Activated naive CD4-positive, alpha-beta T cell treated with anti-CD3 and anti-CD28 coated beads, Interleukin-2, amount 10 ng/mL, durations not matched to agents 7 days and 5 days (primary cell): ENCODE measurements around the gene NARS2.
"Not testable (repeated sequence)": the region's sequence is repeated elsewhere in the genome, so short reads cannot be mapped to it uniquely, and the experiment has no call there.

Experiments used
- CTCF ChIA-PET: fragments of 350-600 bp; sonication (Branson Sonifier 250); formaldehyde crosslinking; loops from one replicate; lab custom pipeline; 2021; ENCODE audit warnings: antibody characterized with exemption; lab: Charles Lee
- DNase-seq: peaks from one replicate; pipeline ENCODE4 v3.0.0-alpha.2; 2020
- H3K27ac Mint-ChIP-seq: one replicate; pipeline ENCODE4 v1.8.0; 2021; ENCODE audit warnings: mild to moderate bottlenecking, moderate library complexity, mixed read lengths
- H3K27me3 Mint-ChIP-seq: one replicate; pipeline ENCODE4 v1.8.0; 2021; ENCODE audit warnings: mild to moderate bottlenecking, mixed read lengths
- H3K36me3 Mint-ChIP-seq: one replicate; pipeline ENCODE4 v1.8.0; 2021; ENCODE audit warnings: mixed read lengths
- H3K4me1 Mint-ChIP-seq: one replicate; pipeline ENCODE4 v1.8.0; 2021; ENCODE audit warnings: mixed read lengths
- H3K4me3 Mint-ChIP-seq: one replicate; pipeline ENCODE4 v1.8.0; 2021; ENCODE audit warnings: mild to moderate bottlenecking, moderate library complexity, mixed read lengths
- H3K9me3 Mint-ChIP-seq: one replicate; pipeline ENCODE4 v1.8.0; 2021; ENCODE audit warnings: mixed read lengths

The NARS2 gene, protein sequence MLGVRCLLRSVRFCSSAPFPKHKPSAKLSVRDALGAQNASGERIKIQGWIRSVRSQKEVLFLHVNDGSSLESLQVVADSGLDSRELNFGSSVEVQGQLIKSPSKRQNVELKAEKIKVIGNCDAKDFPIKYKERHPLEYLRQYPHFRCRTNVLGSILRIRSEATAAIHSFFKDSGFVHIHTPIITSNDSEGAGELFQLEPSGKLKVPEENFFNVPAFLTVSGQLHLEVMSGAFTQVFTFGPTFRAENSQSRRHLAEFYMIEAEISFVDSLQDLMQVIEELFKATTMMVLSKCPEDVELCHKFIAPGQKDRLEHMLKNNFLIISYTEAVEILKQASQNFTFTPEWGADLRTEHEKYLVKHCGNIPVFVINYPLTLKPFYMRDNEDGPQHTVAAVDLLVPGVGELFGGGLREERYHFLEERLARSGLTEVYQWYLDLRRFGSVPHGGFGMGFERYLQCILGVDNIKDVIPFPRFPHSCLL

DNA sequence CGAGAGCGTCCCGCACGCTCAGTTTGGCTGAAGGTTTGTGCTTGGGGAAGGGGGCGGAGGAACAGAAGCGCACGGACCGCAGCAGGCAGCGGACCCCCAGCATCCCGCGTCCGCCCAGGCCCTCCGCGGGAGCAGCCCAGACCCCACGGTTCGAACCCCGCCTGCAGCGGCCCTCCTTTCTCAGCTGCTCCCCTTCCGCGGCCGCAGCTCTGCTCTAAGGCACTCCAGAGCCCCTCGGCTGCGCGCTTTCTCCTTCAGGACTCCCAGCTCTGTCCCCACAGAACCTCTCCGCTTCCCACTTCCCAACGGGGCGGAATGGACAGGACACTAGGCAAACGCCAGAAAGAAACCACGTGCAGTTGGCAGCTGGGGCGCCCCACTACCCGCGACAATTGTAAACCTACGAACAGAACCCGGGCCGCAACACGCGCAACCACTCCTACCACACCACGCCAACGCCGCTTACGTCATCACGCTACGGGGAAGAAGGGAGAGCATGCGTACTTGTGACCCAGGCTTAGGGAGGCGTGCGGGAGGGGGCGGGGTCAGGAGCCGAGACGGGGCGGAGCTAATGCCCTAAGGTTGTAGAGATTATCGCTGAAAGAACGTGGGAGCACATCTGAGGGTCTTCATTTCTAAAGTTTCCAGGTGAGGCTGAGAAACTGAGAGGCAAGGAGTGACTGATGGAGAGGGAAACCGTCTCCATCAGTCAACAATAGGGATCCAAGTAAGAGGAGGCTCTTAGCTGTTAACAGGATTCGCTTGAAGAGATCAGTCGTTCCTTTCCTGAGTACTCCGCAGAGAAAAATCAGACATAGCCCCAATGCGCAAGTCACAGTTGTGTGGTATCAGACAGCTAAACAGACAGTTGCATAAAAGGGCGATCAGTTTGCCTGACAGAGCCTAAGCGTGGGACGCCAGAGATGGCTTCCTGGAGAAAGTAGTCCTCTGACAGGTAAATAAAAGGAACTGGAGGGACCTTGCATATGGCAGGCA, at the start of gene NARS2:
TSS of gene NARS2 (minus strand) at position 479 of the 996 bp plus-strand sequence. CDS start at position 103, 376 bp downstream.
- DNase-seq: peak; percentile 99
- CTCF ChIA-PET: interaction anchor here (0.5 to 4.3 kb wide), 5 partner anchors 10 to 71 kb away, joined by 3 to 34 read pairs (median 4); no protein-coding TSS in a partner anchor
- Mint-ChIP-seq H3K4me3 (peak within 1 kb of the TSS; percentile 97), H3K27ac (peak within 1 kb of the TSS; percentile 94), H3K9me3 (no peaks in the 10 kb centered on the region), H3K36me3 (peaks cover 25% of the 10 kb centered on the region), H3K4me1 (peaks cover 44% of the 10 kb centered on the region), H3K27me3 (peaks cover 4% of the 10 kb centered on the region)

DNA sequence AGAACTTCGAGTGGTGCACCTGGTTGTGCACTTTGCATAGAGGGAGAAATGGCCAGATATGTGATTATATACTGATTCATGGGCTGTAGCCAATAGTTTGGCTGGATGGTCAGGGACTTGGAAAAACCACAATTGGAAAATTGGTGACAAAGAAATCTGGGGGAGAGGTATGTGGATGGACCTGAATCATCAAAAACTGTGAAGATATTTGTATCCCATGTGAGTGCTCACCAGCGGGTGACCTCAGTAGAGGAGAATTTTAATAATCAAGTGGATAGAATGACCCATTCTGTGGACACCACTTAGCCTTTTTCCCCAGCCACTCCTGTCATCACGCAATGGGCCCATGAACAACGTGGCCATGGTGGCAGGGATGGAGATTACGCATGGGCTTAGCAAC, 48.0 kb upstream of the NARS2 start:
- H3K4me1 Mint-ChIP-seq: no peaks in the 10 kb centered on the region
- peaks cover 13% of the 10 kb centered on the region for H3K9me3 Mint-ChIP-seq
- no peaks in the 10 kb centered on the region for H3K36me3 Mint-ChIP-seq
- DNase-seq: no peak
- CTCF ChIA-PET: no interaction called here
- H3K27ac Mint-ChIP-seq: no peak overlapping the region
- no peak overlapping the region for H3K4me3 Mint-ChIP-seq
- H3K27me3 Mint-ChIP-seq: peaks cover 4% of the 10 kb centered on the region

DNA sequence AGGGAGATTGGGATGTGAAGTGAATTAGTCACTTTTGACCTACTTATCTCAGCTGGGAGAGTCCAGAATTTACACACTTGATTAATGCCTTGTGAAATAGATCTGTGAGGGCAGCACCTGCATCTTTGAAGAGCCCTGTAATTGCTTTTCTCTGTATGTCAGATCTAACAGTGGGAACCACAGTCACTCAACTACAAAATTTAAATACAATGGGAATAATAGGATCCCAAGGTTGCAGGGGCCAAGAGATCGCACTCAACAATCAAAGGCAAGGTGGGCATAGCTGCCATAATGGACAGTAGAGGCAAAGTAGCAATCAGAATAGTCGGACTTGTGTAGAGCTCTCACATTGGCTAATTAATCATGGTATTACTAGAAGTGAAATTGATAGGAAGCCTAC, 45.5 kb upstream of the NARS2 start:
- CTCF ChIA-PET: no interaction called here
- Mint-ChIP-seq H3K27ac (no peak overlapping the region), H3K36me3 (no peaks in the 10 kb centered on the region), H3K27me3 (peaks cover 8% of the 10 kb centered on the region), H3K4me3 (no peak overlapping the region), H3K4me1 (no peaks in the 10 kb centered on the region), H3K9me3 (peaks cover 13% of the 10 kb centered on the region)
- DNase-seq: no peak

DNA sequence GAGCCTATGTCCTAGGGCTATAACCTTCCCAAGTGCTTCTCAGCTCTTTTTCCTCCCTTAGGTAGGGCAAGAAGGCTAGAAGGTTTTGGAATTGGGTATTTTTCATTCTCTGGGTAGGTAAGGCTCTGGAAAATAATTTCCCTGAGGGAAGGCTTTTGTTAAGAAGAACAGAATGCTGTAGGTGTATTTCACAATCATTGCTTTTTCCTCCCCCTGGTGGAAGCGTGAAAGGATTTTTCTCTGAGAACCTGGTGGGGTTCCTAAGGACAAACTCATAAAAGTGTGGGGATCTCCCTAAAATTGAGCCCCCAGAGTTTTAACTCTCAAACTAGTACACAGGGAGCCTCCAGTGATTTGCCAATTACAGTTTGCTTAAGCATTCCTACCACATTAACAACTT, 41.1 kb upstream of the NARS2 start:
- Mint-ChIP-seq H3K27ac (no peak overlapping the region), H3K9me3 (peaks cover 10% of the 10 kb centered on the region), H3K27me3 (peaks cover 7% of the 10 kb centered on the region), H3K4me3 (no peak overlapping the region), H3K36me3 (no peaks in the 10 kb centered on the region), H3K4me1 (no peaks in the 10 kb centered on the region)
- CTCF ChIA-PET: no interaction called here
- DNase-seq: no peak

DNA sequence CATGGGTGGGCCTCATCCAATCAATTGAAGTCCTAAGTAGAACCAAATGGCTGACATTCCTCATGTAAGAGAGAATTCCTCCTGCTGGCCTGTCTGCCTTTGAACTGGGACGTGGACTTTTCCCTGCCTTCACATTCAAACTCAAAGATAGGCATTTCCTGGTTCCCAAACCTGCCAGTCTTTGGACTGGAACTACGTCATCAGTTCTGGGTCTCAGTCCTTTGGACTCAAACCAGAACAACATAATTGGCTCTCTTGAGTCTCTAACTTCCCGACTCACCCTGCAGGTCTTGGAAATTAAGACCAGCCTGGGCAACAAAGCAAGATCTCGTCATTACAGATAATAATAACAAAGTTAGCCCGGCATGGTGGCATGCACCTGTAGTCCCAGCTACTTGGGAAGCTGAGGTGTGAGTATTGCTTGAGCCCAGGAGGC, 38.7 kb upstream of the NARS2 start:
- no peak overlapping the region for H3K4me3 Mint-ChIP-seq
- H3K9me3 Mint-ChIP-seq: no peaks in the 10 kb centered on the region
- H3K27me3 Mint-ChIP-seq: peaks cover 7% of the 10 kb centered on the region
- no peaks in the 10 kb centered on the region for H3K36me3 Mint-ChIP-seq
- no peaks in the 10 kb centered on the region for H3K4me1 Mint-ChIP-seq
- no peak for DNase-seq
- CTCF ChIA-PET: no interaction called here
- no peak overlapping the region for H3K27ac Mint-ChIP-seq

DNA sequence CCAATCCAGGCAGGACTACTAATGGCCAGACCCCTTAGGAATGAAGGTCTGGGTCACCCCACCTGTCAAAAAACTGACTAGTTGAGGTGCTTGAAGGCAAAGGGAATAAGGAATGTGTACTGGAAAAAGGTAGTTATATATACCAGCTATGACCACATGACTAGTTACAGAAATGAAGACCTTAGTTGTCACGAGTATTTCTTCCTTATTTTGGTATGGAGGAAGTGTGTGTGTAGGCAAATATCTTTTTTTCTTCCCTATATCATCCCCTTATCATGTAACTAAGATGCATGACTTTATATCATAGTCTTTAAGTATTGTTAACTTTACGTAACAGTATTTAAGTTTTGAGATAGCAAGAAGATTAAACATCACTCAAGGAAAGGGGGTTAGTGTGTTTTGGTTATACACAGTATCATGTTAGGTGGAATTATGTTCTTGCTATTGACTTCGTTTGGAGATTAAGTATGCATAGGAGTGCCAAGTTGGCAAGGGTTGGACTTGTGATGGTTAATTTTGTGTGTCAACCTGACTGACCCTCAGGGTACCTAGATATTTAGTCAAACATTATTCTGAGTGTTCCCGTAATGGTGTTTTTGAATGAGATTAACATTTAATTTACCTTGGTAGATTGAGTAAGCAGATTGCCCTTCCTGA, 38.2 kb upstream of the NARS2 start:
- CTCF ChIA-PET: no interaction called here
- no peak overlapping the region for H3K27ac Mint-ChIP-seq
- H3K4me3 Mint-ChIP-seq: no peak overlapping the region
- no peaks in the 10 kb centered on the region for H3K36me3 Mint-ChIP-seq
- H3K4me1 Mint-ChIP-seq: no peaks in the 10 kb centered on the region
- no peak for DNase-seq
- H3K9me3 Mint-ChIP-seq: no peaks in the 10 kb centered on the region
- H3K27me3 Mint-ChIP-seq: peaks cover 7% of the 10 kb centered on the region

DNA sequence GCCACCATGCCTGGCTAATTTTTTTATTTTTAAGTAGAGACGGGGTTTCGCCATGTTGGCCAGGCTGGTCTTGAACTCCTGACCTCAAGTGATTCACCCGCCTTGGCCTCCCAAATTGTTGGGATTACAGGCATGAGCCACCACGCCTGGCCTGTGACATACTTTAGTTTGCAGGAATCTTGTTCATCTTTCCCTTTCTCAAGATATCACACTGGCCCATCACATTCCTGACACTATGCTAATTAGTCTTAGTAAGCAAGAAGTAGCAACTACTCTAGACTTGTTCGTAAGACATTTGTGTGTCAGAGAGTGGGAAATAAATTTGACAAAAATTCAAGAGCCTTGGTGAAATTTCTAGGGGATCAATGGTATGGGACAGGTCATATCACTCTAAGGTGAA, 34.7 kb upstream of the NARS2 start:
- H3K4me1 Mint-ChIP-seq, DNase-seq, H3K9me3 Mint-ChIP-seq, CTCF ChIA-PET, H3K4me3 Mint-ChIP-seq, H3K36me3 Mint-ChIP-seq, H3K27me3 Mint-ChIP-seq, H3K27ac Mint-ChIP-seq: not testable (repeated sequence)

DNA sequence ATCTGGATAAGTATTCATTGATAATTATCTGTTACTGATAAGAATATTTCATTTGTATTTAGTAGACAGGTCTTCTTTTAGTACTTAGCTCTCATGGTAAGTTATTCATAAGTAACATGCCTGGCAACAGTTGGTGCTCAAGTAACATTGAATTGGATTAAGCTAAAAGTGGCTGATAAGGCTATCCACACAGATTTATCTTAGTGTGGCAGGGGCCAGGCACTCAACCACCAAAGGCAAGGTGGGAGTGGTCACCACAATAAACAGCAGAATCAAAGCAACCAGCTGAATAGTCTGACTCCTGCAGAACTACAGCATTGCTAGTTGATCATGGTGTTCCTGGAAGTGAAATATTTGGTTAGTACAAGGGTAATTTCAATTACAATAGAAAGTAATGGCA, 33.0 kb upstream of the NARS2 start:
- CTCF ChIA-PET: interaction anchor here (0.8 kb wide), 1 partner anchor 14 kb away, joined by 3 read pairs; no protein-coding TSS in a partner anchor
- Mint-ChIP-seq H3K9me3 (no peaks in the 10 kb centered on the region), H3K4me1 (no peaks in the 10 kb centered on the region), H3K4me3 (no peak overlapping the region), H3K36me3 (no peaks in the 10 kb centered on the region), H3K27me3 (peaks cover 5% of the 10 kb centered on the region), H3K27ac (no peak overlapping the region)
- no peak for DNase-seq

DNA sequence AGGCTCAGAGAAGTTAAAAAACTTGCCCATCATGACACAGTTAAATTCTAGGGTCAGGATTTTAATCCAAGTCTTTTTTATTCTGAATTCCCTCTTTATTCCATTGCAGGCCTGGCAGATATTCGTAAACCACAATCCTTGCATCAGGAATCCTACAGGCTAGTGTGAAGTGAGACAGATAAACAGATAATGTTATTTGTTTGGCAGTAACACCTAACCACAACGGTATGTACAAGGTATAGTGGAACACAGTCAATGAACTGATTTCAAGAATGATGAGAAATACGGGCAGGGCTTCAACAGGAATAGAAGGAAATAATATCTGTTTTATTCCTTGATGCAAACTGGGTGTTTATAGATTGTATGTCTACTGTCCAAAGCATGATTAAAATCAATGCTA, 32.0 kb upstream of the NARS2 start:
- no peaks in the 10 kb centered on the region for H3K36me3 Mint-ChIP-seq
- no peak for DNase-seq
- peaks cover 7% of the 10 kb centered on the region for H3K27me3 Mint-ChIP-seq
- no peak overlapping the region for H3K4me3 Mint-ChIP-seq
- H3K27ac Mint-ChIP-seq: no peak overlapping the region
- CTCF ChIA-PET: no interaction called here
- no peaks in the 10 kb centered on the region for H3K9me3 Mint-ChIP-seq
- no peaks in the 10 kb centered on the region for H3K4me1 Mint-ChIP-seq

DNA sequence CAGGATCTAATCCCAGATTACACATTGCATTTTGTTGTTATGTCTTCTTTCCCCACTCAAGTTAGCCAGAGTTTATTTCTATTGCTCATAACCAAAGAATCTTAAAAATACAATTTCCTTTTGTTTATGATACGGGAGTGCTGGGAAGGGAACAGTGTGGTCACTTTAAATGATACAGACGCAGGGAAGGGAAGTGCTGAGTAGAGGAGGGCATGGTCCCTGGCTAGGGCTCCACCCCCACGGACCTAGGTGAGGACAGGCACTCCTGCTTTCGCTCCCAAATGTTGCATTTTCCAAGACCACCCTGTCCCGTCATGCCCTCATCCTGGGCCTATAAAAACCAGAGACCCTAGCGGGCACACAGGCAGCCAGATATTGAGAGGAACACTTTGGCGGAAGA, 30.6 kb upstream of the NARS2 start:
- Mint-ChIP-seq H3K27ac (no peak overlapping the region), H3K9me3 (no peaks in the 10 kb centered on the region), H3K27me3 (peaks cover 12% of the 10 kb centered on the region), H3K36me3 (no peaks in the 10 kb centered on the region), H3K4me3 (no peak overlapping the region), H3K4me1 (no peaks in the 10 kb centered on the region)
- DNase-seq: no peak
- CTCF ChIA-PET: no interaction called here

DNA sequence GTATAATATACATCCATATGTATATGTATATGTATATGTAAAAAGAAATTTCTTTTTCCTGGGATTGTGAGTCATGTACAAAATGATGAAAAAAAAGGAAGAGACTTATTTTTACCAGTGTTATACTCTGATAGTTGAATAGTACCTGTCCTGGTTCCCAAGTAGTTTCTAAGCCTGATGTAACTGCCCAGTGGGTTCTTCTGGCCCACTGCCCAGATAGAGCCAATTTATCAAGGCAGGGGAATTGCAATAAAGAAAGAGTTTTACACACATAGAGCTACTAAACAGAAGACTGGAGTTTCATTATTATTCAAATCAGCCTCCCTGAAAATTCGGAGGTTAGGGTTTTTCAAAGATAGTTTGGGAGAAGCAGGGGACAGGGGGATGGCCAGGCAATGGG, 29.1 kb upstream of the NARS2 start:
- CTCF ChIA-PET: no interaction called here
- Mint-ChIP-seq H3K27me3 (peaks cover 20% of the 10 kb centered on the region), H3K36me3 (no peaks in the 10 kb centered on the region), H3K4me1 (no peaks in the 10 kb centered on the region), H3K9me3 (no peaks in the 10 kb centered on the region), H3K4me3 (no peak overlapping the region), H3K27ac (no peak overlapping the region)
- no peak for DNase-seq

DNA sequence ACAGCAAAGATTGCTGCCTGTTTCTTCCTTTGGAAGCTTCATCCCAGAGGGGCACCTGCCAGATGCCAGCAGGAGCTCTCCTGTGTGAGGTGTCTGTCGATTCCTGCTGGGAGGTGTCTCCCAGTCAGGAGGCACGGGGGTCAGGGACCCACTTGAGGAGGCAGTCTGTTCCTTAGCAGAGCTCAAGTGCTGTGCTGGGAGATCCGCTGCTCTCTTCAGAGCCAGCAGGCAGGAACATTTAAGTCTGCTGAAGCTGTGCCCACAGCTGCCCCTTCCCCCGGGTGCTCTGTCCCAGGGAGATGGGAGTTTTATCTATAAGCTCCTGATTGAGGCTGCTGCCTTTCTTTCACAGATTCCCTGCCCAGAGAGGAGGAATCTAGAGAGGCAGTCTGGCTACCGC, 28.1 kb upstream of the NARS2 start:
- H3K36me3 Mint-ChIP-seq, H3K4me3 Mint-ChIP-seq, H3K27ac Mint-ChIP-seq, DNase-seq, H3K9me3 Mint-ChIP-seq, H3K4me1 Mint-ChIP-seq, CTCF ChIA-PET: not testable (repeated sequence)
- peaks cover 20% of the 10 kb centered on the region for H3K27me3 Mint-ChIP-seq

DNA sequence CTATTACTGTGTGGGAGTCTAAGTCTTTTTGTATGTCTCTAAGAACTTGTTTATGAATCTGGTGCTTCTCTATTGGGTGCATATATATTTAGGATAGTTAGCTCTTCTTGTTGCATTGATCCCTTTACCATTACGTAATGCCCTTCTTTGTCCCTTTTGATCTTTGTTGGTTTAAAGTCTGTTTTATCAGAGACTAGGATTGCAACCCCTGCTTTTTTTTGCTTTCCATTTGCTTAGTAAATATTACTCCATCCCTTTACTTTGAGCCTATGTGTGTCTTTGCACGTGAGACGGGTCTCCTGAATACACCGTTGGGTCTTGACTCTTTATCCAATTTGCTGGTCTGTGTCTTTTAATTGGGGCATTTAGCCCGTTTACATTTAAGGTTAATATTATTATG, 26.4 kb upstream of the NARS2 start:
- H3K4me1 Mint-ChIP-seq, DNase-seq, H3K9me3 Mint-ChIP-seq, H3K4me3 Mint-ChIP-seq, H3K36me3 Mint-ChIP-seq, H3K27ac Mint-ChIP-seq, CTCF ChIA-PET: not testable (repeated sequence)
- H3K27me3 Mint-ChIP-seq: peaks cover 23% of the 10 kb centered on the region

DNA sequence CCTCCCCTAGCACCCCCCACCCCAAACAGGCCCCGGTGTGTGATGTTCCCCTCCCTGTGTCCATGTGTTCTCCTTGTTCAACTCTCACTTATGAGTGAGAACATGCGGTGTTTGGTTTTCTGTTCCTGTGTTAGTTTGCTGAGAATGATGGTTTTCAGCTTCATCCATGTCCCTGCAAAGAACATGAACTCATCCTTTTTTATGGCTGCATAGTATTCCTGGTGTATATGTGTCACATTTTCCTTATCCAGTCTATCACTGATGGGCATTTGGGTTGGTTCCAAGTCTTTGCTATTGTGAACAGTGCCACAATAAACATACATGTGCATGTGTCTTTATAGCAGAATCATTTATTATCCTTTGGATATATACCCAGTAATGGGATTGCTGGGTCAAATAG, 22.9 kb upstream of the NARS2 start:
- DNase-seq, H3K27ac Mint-ChIP-seq, H3K36me3 Mint-ChIP-seq, H3K4me3 Mint-ChIP-seq, H3K9me3 Mint-ChIP-seq, CTCF ChIA-PET: not testable (repeated sequence)
- peaks cover 16% of the 10 kb centered on the region for H3K4me1 Mint-ChIP-seq
- H3K27me3 Mint-ChIP-seq: peaks cover 18% of the 10 kb centered on the region
